Stomach (tissue), 9 donors: Measurements from ENCODE around the gene OLIG2. TPM values are rescaled to one million over a fixed set of nuclear protein-coding genes. Genes with fewer than 3 reads are reported as not detected.

Source experiments
- DNase-seq, 2 donors: peaks; one replicate each; pipeline versions ENCODE4 v3.0.0 to v3.0.0-alpha.2; 2013 to 2019
- H3K27ac ChIP-seq, 5 donors: fragments of 200-600 bp in 4 of 5; sonication (generic) in 4 of 5; one replicate each; pipeline ENCODE4 v1.5.1; 2013 to 2019; ENCODE audit warnings: mild to moderate bottlenecking in 1 of 5, moderate library complexity in 1 of 5
- H3K27me3 ChIP-seq, 3 donors: fragments of 200-600 bp; sonication (generic); one replicate each; pipeline ENCODE4 v1.5.1; 2017 to 2019; ENCODE audit warnings: mixed run types in 1 of 3
- H3K36me3 ChIP-seq, 4 donors: fragments of 200-600 bp; sonication (generic); 1 replicate in 3 of 4; 2 replicates in 1 of 4; pipeline ENCODE4 v1.5.1; 2016 to 2019
- H3K4me1 ChIP-seq, 4 donors: fragments of 200-600 bp; sonication (generic); one replicate each; pipeline ENCODE4 v1.5.1; 2016 to 2019
- H3K4me3 ChIP-seq, 4 donors: fragments of 200-600 bp; sonication (generic) in 3 of 4; one replicate each; pipeline ENCODE4 v1.5.1; 2016 to 2019; ENCODE audit warnings: mild to moderate bottlenecking in 1 of 4
- H3K9me3 ChIP-seq, 4 donors: fragments of 200-600 bp; sonication (generic); one replicate each; pipeline ENCODE4 v1.5.1; 2016 to 2019
- CTCF ChIP-seq, 7 experiments: fragments of 450-650 bp in 4 of 7; fragments of 200-600 bp in 3 of 7; sonication (generic) in 3 of 7; IDR thresholded peaks; one replicate each; pipeline ENCODE4 v1.5.1; 2016 to 2019; ENCODE audit warnings: antibody characterized with exemption in 7 of 7, control low read depth in 2 of 7, mild to moderate bottlenecking in 1 of 7
- EP300 ChIP-seq: sonication (generic); formaldehyde crosslinking; IDR thresholded peaks from one replicate; pipeline ENCODE4 v1.6.1; 2017; ENCODE audit warnings: antibody characterized with exemption
- POLR2A ChIP-seq, 4 donors: fragments of 450-650 bp; IDR thresholded peaks; one replicate each; pipeline ENCODE4 v1.6.1; 2016; ENCODE audit warnings: antibody characterized with exemption in 4 of 4, control low read depth in 2 of 4, mild to moderate bottlenecking in 1 of 4, moderate library complexity in 1 of 4
- POLR2AphosphoS5 ChIP-seq, 3 donors: sonication (generic); formaldehyde crosslinking; IDR thresholded peaks; one replicate each; pipeline ENCODE4 v1.6.1; 2016; ENCODE audit warnings: antibody characterized with exemption in 3 of 3
- WGBS, 5 donors: extraction: QIAGEN DNeasy Blood & Tissue Kit in 3 of 5; methylation state at CpG; one replicate each; pipeline versions ENCODE4 v1.1.5 to v1.1.7; 2013 to 2018; 5-methylcytosine and 5-hydroxymethylcytosine counted together
- intact Hi-C: fragments of 100-400 bp; cut with DNase I; formaldehyde crosslinking; loops from one replicate; pipeline ENCODE4 v1.15.1; 2023; ENCODE audit warnings: low total_unique reads
- polyA plus RNA-seq, 3 donors: library from polyadenylated mRNA; stranded (reverse); fragments of 200-250 nt; gene quantifications; one replicate each; pipeline ENCODE4 v1.2.3, GENCODE V29; 2013
- total RNA-seq, 5 donors: library from RNA; depleted of rRNA; stranded (reverse); fragments of >200 nt; gene quantifications; one replicate each; pipeline versions ENCODE4 v1.1.0 to v1.2.3, GENCODE V29; 2014 to 2016
- donor health status: healthy with polysubstance abuse.
- donor health status: Bipolar disorder and iron deficiency.
- donor health status: healthy.

Gene OLIG2
- total and polyA plus RNA-seq, 8 donors: not detected

GRCh38 chr21:33026443-33026858 lies 716 bp downstream of the OLIG2 start:
- no peak for DNase-seq
- TF ChIP-seq POLR2AphosphoS5 (IDR thresholded peaks at IDR 0.05) (no peak), EP300 (no peak), CTCF (IDR thresholded peaks at IDR 0.05) (no peak), POLR2A (IDR thresholded peaks at IDR 0.05) (no peak)
- Histone ChIP-seq H3K4me3 (no peak overlapping the region), H3K27ac (no peak overlapping the region), H3K27me3 (peaks cover 69 to 100% (median 100%) of the 10 kb centered on the region in 3 donors), H3K4me1 (peaks cover 5 to 76% (median 55%) of the 10 kb centered on the region in 4 donors), H3K36me3 (no peaks in the 10 kb centered on the region), H3K9me3 (no peaks in the 10 kb centered on the region)
- intact Hi-C loops: no loop called here
- WGBS, 5 donors: 5 to 11% (median 6%) methylated on average over 17 to 21 of the region's 21 CpGs

- Histone ChIP-seq H3K4me3 (no peak overlapping the region), H3K27me3 (peaks cover 69 to 100% (median 100%) of the 10 kb centered on the region in 3 donors), H3K36me3 (no peaks in the 10 kb centered on the region), H3K27ac (no peak overlapping the region), H3K4me1 (peaks cover 5 to 76% (median 55%) of the 10 kb centered on the region in 4 donors), H3K9me3 (no peaks in the 10 kb centered on the region)
- 1 to 10% (median 3%) methylated on average over 25 to 54 of the region's 54 CpGs for WGBS, 5 donors
- no peak for TF ChIP-seq CTCF (IDR thresholded peaks at IDR 0.05)
- TF ChIP-seq POLR2AphosphoS5 (IDR thresholded peaks at IDR 0.05): no peak
- no peak for TF ChIP-seq POLR2A (IDR thresholded peaks at IDR 0.05)
- no peak for TF ChIP-seq EP300
- intact Hi-C loops: no loop called here
- DNase-seq: no peak
Observed at GRCh38 chr21:33026878-33027400, 1.2 kb downstream of the OLIG2 start.

- WGBS, 5 donors: 2 to 6% (median 3%) methylated on average over 19 to 85 of the region's 85 CpGs
- intact Hi-C loops: no loop called here
Observed at GRCh38 chr21:33027401-33028286, 1.9 kb downstream of the OLIG2 start.

More at GRCh38 chr21:33027401-33028286, 1.9 kb downstream of the OLIG2 start:
- Histone ChIP-seq H3K4me3 (no peak overlapping the region), H3K27ac (no peak overlapping the region), H3K36me3 (no peaks in the 10 kb centered on the region), H3K4me1 (peaks cover 5 to 72% (median 52%) of the 10 kb centered on the region in 4 donors), H3K27me3 (peaks cover 66 to 100% (median 100%) of the 10 kb centered on the region in 3 donors), H3K9me3 (no peaks in the 10 kb centered on the region)
- DNase-seq: no peak
- TF ChIP-seq EP300: no peak
- no peak for TF ChIP-seq CTCF (IDR thresholded peaks at IDR 0.05)
- no peak for TF ChIP-seq POLR2AphosphoS5 (IDR thresholded peaks at IDR 0.05)
- TF ChIP-seq POLR2A (IDR thresholded peaks at IDR 0.05): no peak
